Endothelial cell of umbilical vein (primary cell): ENCODE measurements around the gene IL17REL. TPM values are rescaled to one million over a fixed set of nuclear protein-coding genes. Genes with fewer than 3 reads are reported as not detected.

Experiments used
- BruUV-seq: library from RNA; stranded (reverse); fragments of 400-500 nt; replicated peaks from 2 replicates; lab custom pipeline; 2021; lab: Mats Ljungman, UMichigan
- CTCF ChIA-PET: fragments of 300-600, 350-600 bp; sonication (Branson Sonifier 250); formaldehyde crosslinking; loops from one replicate; lab custom pipeline; 2021; ENCODE audit warnings: antibody characterized with exemption, inconsistent platforms; lab: Charles Lee
- POLR2A ChIA-PET: fragments of 300-600, 350-600 bp; sonication (Branson Sonifier 250); formaldehyde crosslinking; loops from one replicate; lab custom pipeline; 2021; ENCODE audit warnings: antibody characterized with exemption, inconsistent platforms; lab: Charles Lee
- DNase-seq: peaks from one replicate; pipeline ENCODE4 v3.0.0-alpha.2; 2011; ENCODE audit warnings: low read depth, low spot score
- FAIRE-seq: peaks from 2 replicates; lab custom pipeline; 2011; peaks lifted over from hg19 to GRCh38; lab: Jason Lieb, UNC
- H2AFZ ChIP-seq: 2 replicates; pipeline ENCODE4 v1.6.0; 2012; ENCODE audit warnings: low read depth, low read length, control low read depth, inconsistent platforms
- H3K27ac ChIP-seq: 2 replicates; pipeline ENCODE4 v1.5.1; 2011; ENCODE audit warnings: low read depth, mild to moderate bottlenecking, control low read depth, low read length, moderate library complexity; ENCODE audit not compliant: insufficient read depth
- H3K27me3 ChIP-seq, 2 experiments: 2 replicates each; pipeline versions ENCODE4 v1.6.0 to v1.6.1; 2011; ENCODE audit warnings: low read length in 2 of 2, mixed read lengths in 1 of 2; ENCODE audit not compliant: control insufficient read depth in 2 of 2, insufficient read depth in 2 of 2
- H3K36me3 ChIP-seq, 2 experiments: 2 replicates in 1 of 2; 3 replicates in 1 of 2; pipeline ENCODE4 v1.5.1; 2011; ENCODE audit warnings: low read length in 2 of 2, mild to moderate bottlenecking in 1 of 2, moderate library complexity in 1 of 2; ENCODE audit not compliant: control insufficient read depth in 2 of 2, insufficient read depth in 2 of 2; ENCODE audit errors: extremely low read depth in 1 of 2
- H3K4me1 ChIP-seq: 3 replicates; pipeline ENCODE4 v1.5.1; 2011; ENCODE audit warnings: mild to moderate bottlenecking, low read length; ENCODE audit not compliant: control insufficient read depth, insufficient read depth; ENCODE audit errors: extremely low read depth
- H3K4me2 ChIP-seq: 2 replicates; pipeline ENCODE4 v1.6.1; 2011; ENCODE audit warnings: low read length, control low read depth, mixed read lengths; ENCODE audit not compliant: insufficient read depth
- H3K4me3 ChIP-seq, 3 experiments: fragments of 200-600 bp in 1 of 3; sonication (generic), shearing (Covaris generic) in 1 of 3; replicated peaks in 1 of 3; 2 replicates each; pipeline ENCODE4 v1.5.1; 2011 to 2016; ENCODE audit warnings: control low read depth in 3 of 3, low read length in 3 of 3, mild to moderate bottlenecking in 2 of 3, inconsistent platforms in 1 of 3, low read depth in 1 of 3, moderate library complexity in 1 of 3; ENCODE audit not compliant: insufficient read depth in 1 of 3
- H3K79me2 ChIP-seq: 2 replicates; pipeline ENCODE4 v1.6.0; 2012; ENCODE audit warnings: low read length, inconsistent platforms; ENCODE audit not compliant: control insufficient read depth, insufficient read depth
- H3K9ac ChIP-seq: replicated peaks from 2 replicates; pipeline ENCODE3; 2011; ENCODE audit warnings: low read length, control low read depth; ENCODE audit not compliant: insufficient read depth; ENCODE audit errors: extremely low read depth
- H3K9me1 ChIP-seq: replicated peaks from 3 replicates; pipeline ENCODE4 v1.6.0; 2011; ENCODE audit warnings: mild to moderate bottlenecking, low read length; ENCODE audit not compliant: control insufficient read depth, insufficient read depth; ENCODE audit errors: extremely low read depth
- H3K9me3 ChIP-seq: replicated peaks from 2 replicates; pipeline ENCODE4 v1.5.1; 2012; ENCODE audit warnings: low read length, inconsistent platforms; ENCODE audit not compliant: control insufficient read depth, insufficient read depth
- H4K20me1 ChIP-seq: replicated peaks from 2 replicates; pipeline ENCODE3; 2011; ENCODE audit warnings: mild to moderate bottlenecking, low read length; ENCODE audit not compliant: control insufficient read depth, insufficient read depth; ENCODE audit errors: extremely low read depth
- CTCF ChIP-seq, 2 donors: IDR thresholded peaks; 1 replicate in 1 of 2; 2 replicates in 1 of 2; pipeline ENCODE4 v1.5.1; 2011; ENCODE audit warnings: low read length in 2 of 2, mild to moderate bottlenecking in 2 of 2, moderate library complexity in 2 of 2, control low read depth in 1 of 2, inconsistent platforms in 1 of 2, low read depth in 1 of 2; ENCODE audit not compliant: insufficient read depth in 1 of 2; ENCODE audit errors: extremely low read depth in 1 of 2
- EZH2 ChIP-seq: IDR thresholded peaks from 2 replicates; pipeline ENCODE4 v1.6.1; 2012; ENCODE audit warnings: borderline replicate concordance, low read depth, mild to moderate bottlenecking, moderate library complexity, low read length, inconsistent platforms; ENCODE audit not compliant: severe bottlenecking
- GATA2 ChIP-seq: IDR thresholded peaks from 2 replicates; pipeline ENCODE4 v1.7.0; 2011; ENCODE audit warnings: low read depth, mild to moderate bottlenecking, moderate library complexity, mixed read lengths, low read length; ENCODE audit not compliant: insufficient read length, insufficient read depth
- MAX ChIP-seq: IDR thresholded peaks from 2 replicates; pipeline ENCODE4 v1.6.1; 2011; ENCODE audit not compliant: insufficient read depth, insufficient read length
- dilution Hi-C: fragments of 300-500 bp; cut with MboI; formaldehyde crosslinking; loops from one replicate; pipeline ENCODE4 v1.15.0; 2019; ENCODE audit warnings: low sequenced_read_pairs; ENCODE audit not compliant: extremely low pct_ligation_motif_present
- intact Hi-C: fragments of 100-400 bp; cut with micrococcal nuclease; formaldehyde crosslinking; loops from one replicate; pipeline ENCODE4 v1.10.0; 2022
- polyA plus RNA-seq, 4 experiments: library from polyadenylated mRNA; depleted of rRNA in 3 of 4; stranded (reverse) in 3 of 4; unstranded in 1 of 4; fragments of >200 nt; gene quantifications; 2 replicates each; pipeline versions ENCODE4 v1.2.1 to v1.2.3, GENCODE V29; 2011 to 2012; ENCODE audit warnings: missing spikeins in 1 of 4
- total RNA-seq: library from RNA; stranded (reverse); gene quantifications from 2 replicates; pipeline ENCODE4 v1.2.3, GENCODE V29; 2021

Gene IL17REL
- total and polyA plus RNA-seq, 2 donors (not counting 3 experiments of a cell fraction or from before 2014, with no cell fraction given), result 0.06 to 0.15 TPM

GRCh38 chr22:49956418-49956770 is 56.2 kb downstream of the IL17REL start:
- dilution Hi-C loops (no loop called here), intact Hi-C loops (no loop called here)
- Histone ChIP-seq H3K27me3 (no peaks in the 10 kb centered on the region), H3K9ac (no peak overlapping the region), H3K4me1 (peaks cover 22% of the 10 kb centered on the region), H3K27ac (no peak overlapping the region), H3K36me3 (no peaks in the 10 kb centered on the region), H3K9me1 (no peaks in the 10 kb centered on the region), H3K4me2 (no peak overlapping the region), H4K20me1 (no peaks in the 10 kb centered on the region), H2AFZ (no peak overlapping the region), H3K79me2 (peaks cover 8% of the 10 kb centered on the region), H3K9me3 (no peaks in the 10 kb centered on the region), H3K4me3 (no peak overlapping the region)
- POLR2A ChIA-PET, result no interaction called here
- BruUV-seq, result no TSS peak
- CTCF ChIA-PET, result interaction anchor here (2.0 kb wide), 1 partner anchor 27 kb away, joined by 6 read pairs; no protein-coding TSS in a partner anchor
- DNase-seq (no peak), FAIRE-seq (no peak)
- TF ChIP-seq CTCF (IDR thresholded peaks at IDR 0.05; ENCODE audit: extremely low read depth in 1 of 2, insufficient read depth in 1 of 2, low read depth in 1 of 2, low read length in 2 of 2) (no peak), EZH2 (no peak), MAX (no peak), GATA2 (no peak)
